HG03064 (cell line): Measurements from ENCODE around the gene FBN1.

Experiments
- ATAC-seq: cut with Tn5 transposase; IDR thresholded peaks from one replicate; pipeline ENCODE4 v1.9.1; 2021; ENCODE audit warnings: low read depth; ENCODE audit not compliant: unreplicated experiment

The FBN1 gene

GRCh38 chr15:48645558-48646330 lies at the start of gene FBN1:
FBN1 (minus strand) TSS chr15:48645709; CDS start chr15:48644769, 940 bp downstream.
- peak; percentile 53 for ATAC-seq

DNA sequence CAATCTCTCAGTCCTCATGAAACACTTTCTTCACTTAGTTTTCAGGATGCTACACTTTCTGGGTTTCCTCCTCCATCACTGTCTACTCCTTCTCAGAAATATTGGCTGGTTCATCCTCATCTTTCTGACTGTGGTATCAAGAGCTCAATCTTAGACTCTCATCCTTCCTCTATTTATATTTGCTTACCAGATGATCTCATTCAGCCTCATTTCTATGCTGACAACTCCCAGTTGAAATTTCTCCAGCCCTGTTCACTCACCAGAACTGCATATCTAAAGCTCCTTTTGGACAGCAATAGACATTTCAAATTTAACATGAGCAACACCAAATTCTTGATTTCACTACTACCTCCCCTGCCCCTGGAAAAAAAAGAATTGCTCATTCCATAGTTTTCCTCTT lies 48.0 kb upstream of the FBN1 start:
- ATAC-seq, result no peak

DNA sequence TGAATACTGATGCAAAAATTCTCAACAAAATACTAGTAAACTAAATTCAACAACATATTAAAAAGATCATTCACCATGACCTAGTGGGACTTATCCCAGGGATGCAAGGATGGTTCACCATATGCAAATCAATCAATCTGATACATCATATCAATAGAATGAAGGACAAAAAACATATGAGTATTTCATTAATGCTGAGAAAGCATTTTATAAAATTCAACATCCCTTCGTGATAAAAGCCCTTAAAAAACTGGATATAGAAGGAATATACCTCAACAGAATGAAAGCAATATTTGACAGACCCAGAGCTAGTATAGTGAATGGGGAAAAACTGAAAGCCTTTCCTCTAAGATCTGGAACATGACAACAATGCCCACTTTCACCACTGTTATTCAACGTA lies 43.0 kb upstream of the FBN1 start:
- no peak for ATAC-seq

GRCh38 chr15:48683991-48684765 lies 38.7 kb upstream of the FBN1 start:
- no peak for ATAC-seq

DNA sequence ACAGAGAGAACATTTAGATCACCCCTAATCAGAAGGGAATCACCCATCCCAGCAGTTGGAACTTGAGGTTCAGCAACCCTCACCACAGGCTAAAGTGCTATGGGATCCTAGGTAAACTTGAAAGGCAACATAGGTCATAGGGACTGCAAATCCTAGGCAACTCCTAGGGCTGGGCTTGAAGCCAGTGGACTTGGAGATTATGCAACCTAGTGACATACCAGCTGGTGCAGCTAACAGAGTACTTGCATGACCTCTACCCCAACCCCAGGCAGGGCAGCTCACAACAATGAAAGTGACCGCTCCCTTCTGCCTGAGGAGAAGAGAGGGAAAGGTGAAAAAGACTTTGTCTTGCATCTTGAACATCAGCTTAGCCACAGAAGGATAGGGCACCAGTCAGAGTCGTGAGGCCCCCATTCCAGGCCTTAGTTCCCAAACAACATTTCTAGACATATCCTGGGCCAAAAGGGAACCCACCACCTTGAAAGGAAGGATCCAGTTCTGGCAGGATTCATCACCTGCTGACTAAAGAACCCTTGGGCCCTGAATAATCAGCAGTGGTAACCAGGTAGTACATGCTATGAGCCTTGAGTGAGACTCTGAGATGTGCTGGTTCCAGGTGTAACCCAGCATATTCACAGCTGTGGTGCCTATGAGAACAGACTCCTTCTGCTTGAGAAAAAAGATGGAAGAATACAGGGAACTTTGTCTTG lies 37.6 kb upstream of the FBN1 start:
- ATAC-seq, result no peak

DNA sequence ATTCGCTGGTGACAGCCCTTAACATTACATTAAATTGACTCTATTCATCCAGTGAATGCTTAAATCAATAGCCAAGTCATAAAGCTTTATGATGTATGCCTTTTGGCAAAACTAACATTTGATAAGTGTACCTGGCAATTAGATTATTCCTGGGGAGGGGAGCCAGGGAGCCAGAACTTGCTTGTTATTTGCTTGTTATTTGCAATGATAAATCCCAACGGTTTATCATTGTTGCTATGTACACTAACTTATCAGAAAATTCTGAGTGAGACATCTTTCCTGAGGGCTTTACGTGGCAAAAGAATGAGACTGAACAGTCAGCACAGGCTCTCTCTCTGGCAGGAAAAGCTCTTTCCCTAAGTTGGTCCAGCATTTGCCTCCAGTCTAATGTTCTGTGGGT lies 35.8 kb upstream of the FBN1 start:
- no peak for ATAC-seq

GRCh38 chr15:48680841-48681240 lies 35.3 kb upstream of the FBN1 start:
- no peak for ATAC-seq

- no peak for ATAC-seq
These were observed 34.4 kb upstream of the FBN1 start for GRCh38 chr15:48679952-48680351.

- ATAC-seq, result no peak
These were observed 33.3 kb upstream of the FBN1 start for GRCh38 chr15:48678851-48679250.

GRCh38 chr15:48677821-48678220 lies 32.3 kb upstream of the FBN1 start:
- no peak for ATAC-seq

DNA sequence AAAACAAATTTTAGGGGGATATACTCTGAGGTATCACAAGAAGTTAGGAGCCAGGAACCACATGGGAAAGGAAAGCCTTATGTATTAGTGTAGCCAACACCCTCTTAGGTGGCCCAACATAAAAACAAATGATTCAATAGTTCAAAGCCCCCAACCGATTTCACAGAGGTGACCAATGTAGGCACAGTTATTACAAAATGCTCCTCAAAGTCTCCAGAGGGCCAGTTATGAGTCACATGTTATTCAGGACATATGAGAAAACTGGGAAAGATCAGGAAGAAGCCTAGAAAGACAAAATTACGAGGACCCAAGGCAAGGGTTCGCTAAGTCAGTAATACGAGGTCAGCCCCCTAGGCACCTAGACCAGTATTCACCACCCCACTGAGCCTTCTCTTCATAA lies 29.9 kb upstream of the FBN1 start:
- no peak for ATAC-seq

DNA sequence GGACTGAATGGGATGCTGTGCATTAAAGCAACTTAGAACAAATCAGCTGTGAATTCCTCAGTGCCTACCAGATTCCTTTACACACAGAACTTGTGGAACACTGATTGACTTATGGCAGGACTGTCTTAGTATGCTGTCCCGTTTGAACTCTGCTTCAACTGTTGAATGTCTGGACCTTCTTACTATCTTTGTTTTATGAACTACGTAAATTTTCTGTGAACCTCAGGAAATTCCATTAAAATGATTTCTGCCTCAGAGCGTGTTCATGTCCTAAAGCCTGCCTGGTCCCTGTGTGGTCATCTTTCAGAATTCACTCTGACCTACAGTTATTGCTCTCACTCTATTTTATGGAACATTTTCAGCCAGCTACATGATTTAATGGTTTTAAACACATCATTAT lies 29.4 kb upstream of the FBN1 start:
- no peak for ATAC-seq

DNA sequence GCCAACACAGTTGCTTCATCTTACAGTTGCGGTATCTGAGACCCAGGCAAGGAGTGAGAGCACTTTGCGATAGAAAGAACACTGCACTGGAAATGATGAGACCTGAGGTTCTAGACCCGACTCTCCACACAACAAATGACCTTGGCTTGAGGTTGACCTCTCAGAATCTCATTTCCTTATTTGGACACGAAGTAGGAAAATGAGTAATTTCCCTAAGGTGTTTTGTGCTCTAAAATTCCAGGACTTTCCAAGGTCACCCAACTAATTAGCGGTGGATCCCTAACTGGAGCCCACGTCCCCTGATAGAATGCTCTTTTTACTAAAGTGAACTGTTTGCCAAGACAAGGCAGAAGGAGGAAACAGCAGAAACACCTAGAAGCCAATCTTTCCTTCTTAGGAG lies 26.7 kb upstream of the FBN1 start:
- ATAC-seq, result no peak

DNA sequence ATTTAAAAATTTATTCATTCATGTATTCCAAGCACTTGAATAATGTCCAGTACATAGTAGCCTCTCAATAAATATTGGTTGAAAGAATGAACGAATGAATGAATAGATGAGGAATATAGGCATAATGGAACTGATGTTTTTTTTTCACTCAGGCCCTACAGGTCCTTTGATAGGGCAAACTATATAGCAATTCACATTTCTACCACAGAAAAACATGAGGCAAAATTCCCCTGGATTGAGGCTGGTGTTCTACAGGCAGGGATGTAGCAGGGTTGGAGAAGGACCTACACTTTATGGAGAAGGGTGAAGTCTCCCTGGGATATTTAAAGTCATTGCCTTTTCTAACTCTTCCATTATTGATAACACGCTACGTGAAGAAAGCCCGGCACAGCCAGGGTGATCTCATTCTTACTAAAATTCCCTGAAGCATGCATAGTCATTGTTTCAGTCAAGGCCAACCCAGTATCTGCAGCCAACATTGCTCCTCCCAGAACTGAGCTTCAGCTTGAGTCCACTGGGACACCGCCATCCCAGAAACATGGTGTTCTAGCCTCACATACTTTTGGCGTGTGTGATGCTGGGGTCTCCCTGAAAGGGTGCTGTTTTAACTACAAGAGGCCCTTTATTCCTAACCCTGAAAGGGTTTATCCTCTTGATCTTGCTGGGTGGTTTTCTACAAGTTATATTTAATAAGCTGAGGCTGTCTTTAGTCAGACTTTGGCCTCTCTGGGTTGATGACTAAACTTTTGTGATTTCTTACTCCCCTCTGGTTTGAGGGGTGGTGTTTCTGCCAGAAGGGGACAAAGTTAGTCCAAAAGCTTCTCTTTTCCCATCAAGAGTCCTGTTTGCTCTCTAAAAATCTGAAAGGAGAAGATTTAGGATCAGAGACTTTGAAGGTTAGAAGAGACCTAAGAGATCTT lies 25.9 kb upstream of the FBN1 start:
- no peak for ATAC-seq

- ATAC-seq, result no peak
These were observed 22.2 kb upstream of the FBN1 start for GRCh38 chr15:48667701-48668100.

- ATAC-seq, result no peak
These were observed 18.9 kb upstream of the FBN1 start for GRCh38 chr15:48664436-48664835.

DNA sequence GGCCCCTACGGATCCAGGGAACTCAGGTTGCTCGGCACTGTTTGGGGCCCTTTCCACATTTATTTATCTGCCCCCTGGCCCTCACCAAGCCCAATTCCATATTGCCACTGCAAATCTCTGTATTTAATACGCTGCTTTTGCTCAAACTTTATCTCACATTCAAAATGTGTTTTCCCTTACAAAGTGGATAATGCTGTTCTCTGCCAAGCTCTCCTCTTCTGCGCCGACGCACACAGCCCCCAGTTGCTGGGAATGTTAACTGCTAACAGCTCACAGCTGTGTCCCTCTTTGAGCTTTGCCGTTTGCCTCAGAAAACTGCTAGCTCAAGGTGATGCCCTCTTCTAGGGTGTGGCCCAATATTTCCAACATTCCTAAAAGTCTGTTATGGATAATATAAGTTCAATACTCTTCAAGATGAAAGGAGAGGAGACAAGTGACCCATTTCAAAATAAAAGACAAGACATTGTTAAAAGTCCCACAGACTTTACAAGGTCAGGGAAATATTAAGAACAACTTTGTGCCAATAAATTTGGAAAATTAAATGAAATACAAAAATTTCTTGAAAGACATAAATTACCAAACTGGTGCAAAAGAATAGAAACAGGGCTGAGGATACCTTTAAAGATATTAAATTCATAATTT lies 12.6 kb upstream of the FBN1 start:
- ATAC-seq, result no peak

- ATAC-seq, result no peak
These were observed 9.3 kb upstream of the FBN1 start for GRCh38 chr15:48654801-48655200.

GRCh38 chr15:48653913-48654670 lies 8.6 kb upstream of the FBN1 start:
- no peak for ATAC-seq
